Pancreas (tissue), 10 donors: ENCODE measurements around the gene IL16. TPM values are rescaled to one million over a fixed set of nuclear protein-coding genes. Genes with fewer than 3 reads are reported as not detected.
A peak's percentile ranks its signal among the peaks of the same experiment; 100 is the strongest.

Experiments
- ATAC-seq, 4 donors: fragments of 200-7000 bp; cut with Tn5 transposase; one replicate each; pipeline versions ENCODE4 v1.8.0 to v1.9.1; 2020; ENCODE audit warnings: mild to moderate bottlenecking in 4 of 4, moderate library complexity in 4 of 4
- DNase-seq, 6 donors: peaks; one replicate each; pipeline ENCODE4 v3.0.0-alpha.2; 2020
- FAIRE-seq: peaks from 2 replicates; lab custom pipeline; 2012; peaks lifted over from hg19 to GRCh38; lab: Jason Lieb, UNC
- H3K27ac ChIP-seq, 4 donors: fragments of 200-600 bp; sonication (generic); 1 replicate in 3 of 4; 2 replicates in 1 of 4; pipeline versions ENCODE4 v1.5.0 to v1.8.0; 2020
- H3K27me3 ChIP-seq, 4 donors: fragments of 200-600 bp; one replicate each; pipeline ENCODE4 v1.8.0; 2021
- H3K36me3 ChIP-seq, 3 donors: fragments of 200-600 bp; sonication (generic) in 1 of 3; one replicate each; pipeline versions ENCODE4 v1.5.0 to v1.8.0; 2020 to 2021
- H3K4me1 ChIP-seq, 3 donors: fragments of 200-600 bp; one replicate each; pipeline ENCODE4 v1.8.0; 2021
- H3K4me3 ChIP-seq, 4 donors: fragments of 200-600 bp; sonication (generic) in 2 of 4; one replicate each; pipeline versions ENCODE4 v1.5.0 to v1.8.0; 2020 to 2021
- H3K9me3 ChIP-seq, 4 donors: fragments of 200-600 bp; one replicate each; pipeline ENCODE4 v1.8.0; 2021
- CTCF ChIP-seq, 4 donors: fragments of 200-600 bp; sonication (generic) in 3 of 4; IDR thresholded peaks; one replicate each; pipeline versions ENCODE4 v1.5.0 to v1.8.0; 2021; ENCODE audit warnings: antibody characterized with exemption in 4 of 4
- WGBS, 2 donors: extraction: QIAGEN DNeasy Blood & Tissue Kit; methylation state at CpG; one replicate each; pipeline ENCODE4 v1.1.7; 2013; 5-methylcytosine and 5-hydroxymethylcytosine counted together
- intact Hi-C, 3 donors: fragments of 100-400 bp; cut with DNase I; formaldehyde crosslinking; loops; one replicate each; pipeline versions ENCODE4 v1.11.1 to v1.14.2; 2022
- polyA plus RNA-seq, 2 donors: library from polyadenylated mRNA; stranded (reverse); fragments of 200-250 nt; gene quantifications; one replicate each; pipeline ENCODE4 v1.2.3, GENCODE V29; 2013
- total RNA-seq, 6 donors: library from RNA; stranded (reverse); fragmentation: NEBNext Ultra II Directional in 4 of 6; extraction: Animal tissue kit (Norgen Biotek cat#: 25700) in 4 of 6; gene quantifications; one replicate each; pipeline versions ENCODE4 v1.2.1 to v1.2.4, GENCODE V29; 2021 to 2023
- donor health status: healthy with polysubstance abuse.
- donor health status: DM: no; HTN: no; CAD: no; lungs with moderate emphysema.
- donor health status: DM: no; HTN: no; CAD: no.
- donor health status: control.
- donor health status: control.
- donor health status: Bipolar disorder and iron deficiency.
- donor health status: DM: yes; HTN: yes; CAD: no.
- donor health status: DM: no; HTN: no; CAD: no.
- donor health status: DM: no; HTN: no; CAD: no.
- donor health status: DM: yes; HTN: yes; CAD: no.

IL16 gene
- total and polyA plus RNA-seq, 8 donors: 0.79 to 7.0 (median 2.4) TPM

GRCh38 chr15:81178365-81178764 lies 18.3 kb upstream of the IL16 start:
- no peaks in the 10 kb centered on the region for H3K9me3 ChIP-seq
- TF ChIP-seq CTCF (IDR thresholded peaks at IDR 0.05): no peak
- WGBS, 2 donors: 27 to 35% methylated on average over 2 of the region's 2 CpGs
- ATAC-seq: no peak
- no peak overlapping the region for H3K27ac ChIP-seq
- no peak for FAIRE-seq
- no peaks in the 10 kb centered on the region for H3K4me1 ChIP-seq
- no peaks in the 10 kb centered on the region for H3K27me3 ChIP-seq
- no peak for DNase-seq
- intact Hi-C loops: no loop called here
- H3K4me3 ChIP-seq: no peak overlapping the region
- no peaks in the 10 kb centered on the region for H3K36me3 ChIP-seq

- no peak for DNase-seq
- TF ChIP-seq CTCF (IDR thresholded peaks at IDR 0.05): no peak
- ATAC-seq: peak in 1 of 4 donors; percentile 24
- no peaks in the 10 kb centered on the region for H3K36me3 ChIP-seq
- H3K9me3 ChIP-seq: no peaks in the 10 kb centered on the region
- no peak for FAIRE-seq
- H3K27ac ChIP-seq: no peak overlapping the region
- intact Hi-C loops: no loop called here
- H3K4me3 ChIP-seq: no peak overlapping the region
- 31 to 38% methylated on average over 3 of the region's 3 CpGs for WGBS, 2 donors
- H3K27me3 ChIP-seq: no peaks in the 10 kb centered on the region
- H3K4me1 ChIP-seq: no peaks in the 10 kb centered on the region
These were observed 15.5 kb upstream of the IL16 start for GRCh38 chr15:81181220-81181619.

- ATAC-seq: no peak
- Histone ChIP-seq H3K4me1 (no peaks in the 10 kb centered on the region), H3K27me3 (no peaks in the 10 kb centered on the region), H3K4me3 (no peak overlapping the region), H3K9me3 (no peaks in the 10 kb centered on the region), H3K36me3 (no peaks in the 10 kb centered on the region), H3K27ac (no peak overlapping the region)
- WGBS, 2 donors: 47 to 59% methylated on average over 13 of the region's 13 CpGs
- intact Hi-C loops: no loop called here
- no peak for DNase-seq
- FAIRE-seq: no peak
- TF ChIP-seq CTCF (IDR thresholded peaks at IDR 0.05): no peak
These were observed 14.5 kb upstream of the IL16 start for GRCh38 chr15:81182031-81182755.

GRCh38 chr15:81182756-81183438 lies 13.8 kb upstream of the IL16 start:
- H3K4me3 ChIP-seq: no peak overlapping the region

More at GRCh38 chr15:81182756-81183438, 13.8 kb upstream of the IL16 start:
- H3K9me3 ChIP-seq: no peaks in the 10 kb centered on the region
- H3K27ac ChIP-seq: no peak overlapping the region
- WGBS, 2 donors: 43 to 51% methylated on average over 13 of the region's 13 CpGs
- no peaks in the 10 kb centered on the region for H3K36me3 ChIP-seq
- FAIRE-seq: no peak
- no peaks in the 10 kb centered on the region for H3K27me3 ChIP-seq
- intact Hi-C loops: no loop called here
- no peaks in the 10 kb centered on the region for H3K4me1 ChIP-seq
- no peak for DNase-seq
- ATAC-seq: peak in 2 of 4 donors; percentile 30 to 57
- TF ChIP-seq CTCF (IDR thresholded peaks at IDR 0.05): no peak
